SK-N-SH treated with all-trans-retinoic acid at 6 μM for 48 hours (cell line): Measurements from ENCODE around the gene DTNB.

Source experiments
- CREB5 ChIP-seq: fragments of 250-450 bp; sonication (Bioruptor Pico); IDR thresholded peaks from 2 replicates; pipeline ENCODE4 v1.5.1; 2020; ENCODE audit warnings: low read depth, mild to moderate bottlenecking, moderate library complexity
- CSDC2 ChIP-seq: fragments of 250-450 bp; sonication (Bioruptor Pico); IDR thresholded peaks from 2 replicates; pipeline ENCODE4 v1.5.0; 2020; ENCODE audit warnings: mild to moderate bottlenecking, moderate library complexity
- ESRRG ChIP-seq: fragments of 250-450 bp; sonication (Bioruptor Pico); IDR thresholded peaks from 2 replicates; pipeline ENCODE4 v1.6.1; 2021; ENCODE audit warnings: mild to moderate bottlenecking
- GLIS3 ChIP-seq: fragments of 250-450 bp; sonication (Bioruptor Pico); IDR thresholded peaks from 2 replicates; pipeline ENCODE4 v1.5.0; 2020; ENCODE audit warnings: mild to moderate bottlenecking, moderate library complexity
- POU6F1 ChIP-seq: fragments of 250-450 bp; sonication (Bioruptor Pico); IDR thresholded peaks from 2 replicates; pipeline ENCODE4 v1.8.0; 2021; ENCODE audit warnings: low read depth, mild to moderate bottlenecking, moderate library complexity, borderline replicate concordance
- PPARA ChIP-seq: fragments of 250-450 bp; sonication (Bioruptor Pico); IDR thresholded peaks from 2 replicates; pipeline ENCODE4 v1.5.0; 2020; ENCODE audit warnings: mild to moderate bottlenecking, borderline replicate concordance
- RARB ChIP-seq: fragments of 250-450 bp; sonication (Bioruptor Pico); IDR thresholded peaks from 2 replicates; pipeline ENCODE4 v1.8.0; 2021; ENCODE audit warnings: mild to moderate bottlenecking, moderate library complexity
- TCF4 ChIP-seq: fragments of 250-450 bp; sonication (Bioruptor Pico); IDR thresholded peaks from 2 replicates; pipeline ENCODE4 v1.8.0; 2021; ENCODE audit warnings: mild to moderate bottlenecking, moderate library complexity, borderline replicate concordance
- TOX ChIP-seq: fragments of 250-450 bp; sonication (Bioruptor Pico); IDR thresholded peaks from 2 replicates; pipeline ENCODE4 v1.8.0; 2021; ENCODE audit warnings: mild to moderate bottlenecking, moderate library complexity, borderline replicate concordance
- TSHZ2 ChIP-seq: fragments of 250-450 bp; sonication (Bioruptor Pico); IDR thresholded peaks from 2 replicates; pipeline ENCODE4 v1.5.0; 2020; ENCODE audit warnings: mild to moderate bottlenecking, moderate library complexity
- ZFP3 ChIP-seq: fragments of 250-450 bp; sonication (Bioruptor Pico); IDR thresholded peaks from 2 replicates; pipeline ENCODE4 v1.5.0; 2020; ENCODE audit warnings: mild to moderate bottlenecking, moderate library complexity
- TF ChIP-seq, protein P1 (sequence below): fragments of 250-450 bp; sonication (Bioruptor Pico); IDR thresholded peaks from 2 replicates; pipeline ENCODE4 v1.8.0; 2020; ENCODE audit warnings: mild to moderate bottlenecking, moderate library complexity, borderline replicate concordance

DNA sequence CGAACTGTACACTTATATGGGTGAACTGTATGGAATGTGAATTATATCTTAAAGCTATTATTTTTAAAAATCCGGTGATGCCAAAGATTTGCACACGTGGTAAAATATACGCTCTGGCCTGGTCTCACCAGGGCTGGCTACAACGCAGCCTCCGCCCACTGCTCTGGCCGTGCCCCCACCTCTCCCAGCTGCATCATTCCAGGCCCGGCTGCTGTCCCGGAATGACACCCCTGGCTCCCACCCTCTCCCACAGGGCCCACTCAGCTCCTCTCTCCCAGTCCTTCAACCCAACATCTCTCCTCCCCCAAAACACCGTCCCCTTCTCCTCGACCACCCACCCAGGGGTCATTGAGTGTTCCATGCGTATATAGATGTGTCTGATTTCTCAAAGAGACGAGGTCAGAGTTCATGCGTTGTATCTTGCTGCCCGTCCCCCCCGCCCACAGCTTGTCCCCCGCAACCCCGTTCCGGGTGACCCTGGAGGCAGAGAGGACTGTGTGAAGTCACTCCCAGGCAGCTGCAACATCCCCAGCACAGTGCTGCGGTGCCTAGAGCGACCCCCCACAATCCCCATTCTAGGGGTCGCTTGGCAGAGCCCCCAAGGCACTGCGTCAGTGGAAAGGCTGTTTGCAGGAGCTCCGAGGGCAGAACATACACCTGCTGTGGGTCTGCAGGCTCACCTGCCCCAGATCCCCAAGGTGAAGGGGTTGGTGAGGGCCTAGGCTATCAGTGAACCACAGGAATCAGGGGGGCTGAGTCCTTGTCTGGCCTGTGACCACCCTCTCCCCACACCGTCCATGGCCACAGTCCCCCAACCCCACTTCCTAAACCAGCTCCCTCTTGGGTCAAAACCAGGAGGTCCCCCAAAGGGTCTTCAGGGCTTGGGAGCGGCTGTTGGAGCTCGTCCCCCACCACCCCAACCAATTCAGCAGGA lies 345.0 kb downstream of the DTNB start:
- TF ChIP-seq RARB (CRISPR knock-in tag) (no peak), GLIS3 (CRISPR knock-in tag) (no peak), ESRRG (CRISPR knock-in tag) (no peak), TSHZ2 (CRISPR knock-in tag) (no peak), POU6F1 (CRISPR knock-in tag) (no peak), ZFP3 (CRISPR knock-in tag) (no peak), TOX (no peak), PPARA (CRISPR knock-in tag) (no peak), CSDC2 (no peak), TCF4 (CRISPR knock-in tag) (no peak), CREB5 (CRISPR knock-in tag) (no peak)
- TF ChIP-seq, protein P1, sequence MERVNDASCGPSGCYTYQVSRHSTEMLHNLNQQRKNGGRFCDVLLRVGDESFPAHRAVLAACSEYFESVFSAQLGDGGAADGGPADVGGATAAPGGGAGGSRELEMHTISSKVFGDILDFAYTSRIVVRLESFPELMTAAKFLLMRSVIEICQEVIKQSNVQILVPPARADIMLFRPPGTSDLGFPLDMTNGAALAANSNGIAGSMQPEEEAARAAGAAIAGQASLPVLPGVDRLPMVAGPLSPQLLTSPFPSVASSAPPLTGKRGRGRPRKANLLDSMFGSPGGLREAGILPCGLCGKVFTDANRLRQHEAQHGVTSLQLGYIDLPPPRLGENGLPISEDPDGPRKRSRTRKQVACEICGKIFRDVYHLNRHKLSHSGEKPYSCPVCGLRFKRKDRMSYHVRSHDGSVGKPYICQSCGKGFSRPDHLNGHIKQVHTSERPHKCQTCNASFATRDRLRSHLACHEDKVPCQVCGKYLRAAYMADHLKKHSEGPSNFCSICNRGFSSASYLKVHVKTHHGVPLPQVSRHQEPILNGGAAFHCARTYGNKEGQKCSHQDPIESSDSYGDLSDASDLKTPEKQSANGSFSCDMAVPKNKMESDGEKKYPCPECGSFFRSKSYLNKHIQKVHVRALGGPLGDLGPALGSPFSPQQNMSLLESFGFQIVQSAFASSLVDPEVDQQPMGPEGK (CRISPR knock-in tag) = no peak
